ENCODE data around the gene PACSIN1. TPM values are rescaled to one million over a fixed set of nuclear protein-coding genes. Genes with fewer than 3 reads are reported as not detected.

Gene PACSIN1
- total RNA-seq, 5 donors from 2014 or later (not counting 1 experiment from before 2014, with no cell fraction given) = 0.86 to 3.2 (median 2.4) TPM

DNA sequence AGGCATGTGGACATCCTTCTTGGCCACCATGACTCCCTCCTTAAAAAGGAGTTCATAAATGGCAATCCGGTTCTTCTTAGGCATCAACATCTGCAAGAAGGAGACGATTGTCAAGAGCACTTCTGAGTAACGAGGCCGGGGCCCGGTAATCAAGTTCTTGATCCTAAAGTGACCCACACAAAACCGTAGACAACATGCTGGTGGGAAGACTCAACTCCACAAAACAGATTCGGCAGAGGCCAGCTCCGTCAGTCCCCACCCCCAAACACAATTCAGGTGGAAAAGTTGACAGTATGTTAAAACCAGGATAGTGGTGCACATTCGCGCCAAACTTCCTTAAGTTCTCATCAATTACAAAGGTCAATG is 40.8 kb upstream of the PACSIN1 start:
- WGBS (ENCODE audit: insufficient coverage) = 0% methylated on average over 4 of the region's 10 CpGs
- H3K27me3 ChIP-seq (replicated peaks in 1 of 2; ENCODE audit: control insufficient read depth in 2 of 2, extremely low read depth in 1 of 2, insufficient read depth in 2 of 2, low read length in 1 of 2) = no peaks in the 10 kb centered on the region
- H3K27ac ChIP-seq (ENCODE audit: low read length) = peak overlapping the region; percentile 84
- H3K4me1 ChIP-seq (ENCODE audit: control insufficient read depth in 1 of 2, extremely low read depth in 1 of 2, insufficient read depth in 2 of 2, low read length in 2 of 2) = peaks cover 0 to 37% of the 10 kb centered on the region in 2 experiments
- H3K27me3 Mint-ChIP-seq = no peaks in the 10 kb centered on the region
- H3K36me3 Mint-ChIP-seq = peaks cover 33% of the 10 kb centered on the region
- ChIA-PET CTCF (interaction anchor here (0.8 to 2.2 kb wide), 3 partner anchors 10 to 175 kb away, joined by 3 to 10 read pairs (median 9); no protein-coding TSS in a partner anchor), POLR2A (interaction anchor here in 1 of 2 donors (0.7 kb wide), 1 partner anchor 520 kb away, joined by 6 read pairs; no protein-coding TSS in a partner anchor)
- no peak for ATAC-seq (replicated peaks in 1 of 4)
- H3K4me3 ChIP-seq (ENCODE audit: control insufficient read depth in 1 of 2, extremely low read depth in 1 of 2, low read length in 1 of 2) = peak overlapping the region; percentile 91 to 97
- H3K27ac Mint-ChIP-seq = peak overlapping the region; percentile 98
- no peaks in the 10 kb centered on the region for H3K9me3 ChIP-seq
- peaks cover 28 to 41% (median 38%) of the 10 kb centered on the region in 3 donors for H3K4me1 Mint-ChIP-seq
- H3K4me3 Mint-ChIP-seq = peak overlapping the region; percentile 96 to 99 (median 98)
- H3K9me3 Mint-ChIP-seq = no peaks in the 10 kb centered on the region
- DNase-seq = peak in 3 of 35 experiments; percentile 4 to 40 (median 6)
- peaks cover 13 to 43% of the 10 kb centered on the region in 2 donors for H3K36me3 ChIP-seq (ENCODE audit: control insufficient read depth in 2 of 2, extremely low read depth in 1 of 2, insufficient read depth in 1 of 2, low read length in 1 of 2)

DNA sequence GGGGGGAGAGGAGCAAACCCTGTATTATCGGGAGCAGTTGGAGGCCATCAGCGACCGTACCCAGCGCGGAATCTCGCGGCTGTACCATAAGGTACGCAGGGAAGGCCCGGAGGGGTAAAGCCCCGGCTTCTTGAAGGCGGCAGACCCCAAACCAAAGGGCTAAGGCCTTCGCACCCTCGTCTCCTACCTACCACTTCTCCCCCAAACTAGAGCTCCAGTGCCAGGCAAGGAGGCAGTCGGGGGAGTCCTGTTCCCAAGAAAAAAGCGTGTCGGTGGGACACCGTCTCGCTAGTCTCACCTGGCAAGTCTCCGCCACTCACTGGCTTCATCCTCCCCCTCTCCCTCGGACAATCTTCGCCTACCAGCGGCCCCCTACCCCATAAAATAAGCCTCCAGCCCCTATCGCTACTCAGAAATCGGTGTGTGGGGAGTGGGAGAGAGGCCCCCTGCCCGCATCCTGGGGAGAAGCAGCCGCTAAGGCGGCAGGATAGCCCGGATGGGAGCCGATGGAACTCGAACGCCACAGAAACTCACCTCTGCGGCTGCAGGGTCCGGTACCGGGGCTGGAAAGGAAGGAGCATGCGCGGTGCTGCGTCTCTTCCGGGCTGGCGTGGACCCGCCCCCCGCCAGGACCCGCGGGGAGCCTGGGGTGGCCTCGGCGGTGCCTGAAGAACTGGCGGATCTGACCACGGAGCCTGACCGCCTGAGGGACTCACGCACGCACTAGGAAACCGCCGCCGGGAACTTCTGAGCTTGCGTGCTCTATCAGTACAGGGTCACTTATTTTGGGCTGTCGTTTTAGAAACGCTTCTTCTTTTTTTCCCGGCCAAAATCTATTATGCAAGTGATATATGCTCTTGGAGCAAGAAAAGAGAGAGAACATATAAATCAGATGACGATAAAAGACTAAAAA is 40.1 kb upstream of the PACSIN1 start, which contains the start of gene RPS10:
TSS of gene RPS10 (minus strand) at position 572 of the 913 bp plus-strand sequence. CDS start 848 bp downstream, outside the sequence.
- WGBS (ENCODE audit: insufficient coverage) = 0% methylated on average over 36 of the region's 58 CpGs
- CTCF ChIA-PET = interaction anchor here in 1 of 2 donors (0.6 to 2.2 kb wide), 4 partner anchors 11 to 462 kb away, joined by 3 to 10 read pairs (median 4); partner anchors contain the start of gene TAF11

DNA sequence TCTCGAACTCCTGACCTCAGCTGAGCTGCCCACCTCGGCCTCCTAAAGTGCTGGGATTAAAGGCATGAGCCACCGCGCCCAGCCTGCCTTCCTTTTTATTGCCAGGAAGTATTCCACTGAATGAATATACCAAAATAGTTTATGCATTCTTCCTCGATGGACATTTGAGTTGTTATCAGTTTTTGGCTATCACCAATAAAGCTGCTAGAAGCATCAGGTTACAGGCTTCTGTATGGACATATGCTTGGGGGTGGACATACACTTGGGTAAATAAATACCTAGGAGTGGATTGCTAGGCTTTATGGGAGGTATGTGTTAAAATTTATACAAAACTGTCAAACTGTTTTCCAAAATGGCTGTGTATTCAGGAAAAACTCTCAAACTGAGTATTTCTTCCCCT is 30.0 kb upstream of the PACSIN1 start:
- H3K4me3 ChIP-seq (ENCODE audit: control insufficient read depth in 1 of 2, extremely low read depth in 1 of 2, low read length in 1 of 2) = no peak overlapping the region
- H3K4me1 Mint-ChIP-seq = no peaks in the 10 kb centered on the region
- H3K9me3 ChIP-seq = no peaks in the 10 kb centered on the region
- WGBS (ENCODE audit: insufficient coverage) = 35% methylated on average over 2 of the region's 5 CpGs
- POLR2A ChIA-PET = no interaction called here
- H3K27me3 ChIP-seq (replicated peaks in 1 of 2; ENCODE audit: control insufficient read depth in 2 of 2, extremely low read depth in 1 of 2, insufficient read depth in 2 of 2, low read length in 1 of 2) = no peaks in the 10 kb centered on the region
- no peaks in the 10 kb centered on the region for H3K4me1 ChIP-seq (ENCODE audit: control insufficient read depth in 1 of 2, extremely low read depth in 1 of 2, insufficient read depth in 2 of 2, low read length in 2 of 2)
- H3K9me3 Mint-ChIP-seq = no peaks in the 10 kb centered on the region
- H3K36me3 Mint-ChIP-seq = no peaks in the 10 kb centered on the region
- H3K4me3 Mint-ChIP-seq = no peak overlapping the region
- DNase-seq = no peak
- CTCF ChIA-PET = no interaction called here
- no peak overlapping the region for H3K27ac Mint-ChIP-seq
- no peaks in the 10 kb centered on the region for H3K36me3 ChIP-seq (ENCODE audit: control insufficient read depth in 2 of 2, extremely low read depth in 1 of 2, insufficient read depth in 1 of 2, low read length in 1 of 2)
- H3K27me3 Mint-ChIP-seq = no peaks in the 10 kb centered on the region
- H3K27ac ChIP-seq (ENCODE audit: low read length) = no peak overlapping the region
- ATAC-seq (replicated peaks in 1 of 4) = no peak

More for the DNA sequence above, 40.1 kb upstream of the PACSIN1 start, which contains the start of gene RPS10:
- Mint-ChIP-seq H3K27me3 (no peaks in the 10 kb centered on the region), H3K4me1 (peaks cover 28 to 39% (median 38%) of the 10 kb centered on the region in 3 donors), H3K36me3 (peaks cover 33% of the 10 kb centered on the region), H3K9me3 (no peaks in the 10 kb centered on the region), H3K4me3 (peak within 1 kb of the TSS; percentile 96 to 99 (median 98)), H3K27ac (peak within 1 kb of the TSS; percentile 98)
- POLR2A ChIA-PET = interaction anchor here in 1 of 2 donors (0.6 to 0.7 kb wide), 4 partner anchors 30 to 521 kb away, joined by 3 to 6 read pairs (median 4); partner anchors contain the start of gene HMGA1
- H3K36me3 ChIP-seq (ENCODE audit: control insufficient read depth in 2 of 2, extremely low read depth in 1 of 2, insufficient read depth in 1 of 2, low read length in 1 of 2) = peaks cover 13 to 38% of the 10 kb centered on the region in 2 donors
- H3K9me3 ChIP-seq = no peaks in the 10 kb centered on the region
- H3K4me1 ChIP-seq (ENCODE audit: control insufficient read depth in 1 of 2, extremely low read depth in 1 of 2, insufficient read depth in 2 of 2, low read length in 2 of 2) = peaks cover 0 to 37% of the 10 kb centered on the region in 2 experiments
- DNase-seq (peak; percentile 71 to 95 (median 85)), ATAC-seq (replicated peaks in 1 of 4) (peak; percentile 96 to 98 (median 98))
- no peaks in the 10 kb centered on the region for H3K27me3 ChIP-seq (replicated peaks in 1 of 2; ENCODE audit: control insufficient read depth in 2 of 2, extremely low read depth in 1 of 2, insufficient read depth in 2 of 2, low read length in 1 of 2)
- H3K27ac ChIP-seq (ENCODE audit: low read length) = peak within 1 kb of the TSS; percentile 84
- H3K4me3 ChIP-seq (ENCODE audit: control insufficient read depth in 1 of 2, extremely low read depth in 1 of 2, low read length in 1 of 2) = peak within 1 kb of the TSS; percentile 91 to 97

DNA sequence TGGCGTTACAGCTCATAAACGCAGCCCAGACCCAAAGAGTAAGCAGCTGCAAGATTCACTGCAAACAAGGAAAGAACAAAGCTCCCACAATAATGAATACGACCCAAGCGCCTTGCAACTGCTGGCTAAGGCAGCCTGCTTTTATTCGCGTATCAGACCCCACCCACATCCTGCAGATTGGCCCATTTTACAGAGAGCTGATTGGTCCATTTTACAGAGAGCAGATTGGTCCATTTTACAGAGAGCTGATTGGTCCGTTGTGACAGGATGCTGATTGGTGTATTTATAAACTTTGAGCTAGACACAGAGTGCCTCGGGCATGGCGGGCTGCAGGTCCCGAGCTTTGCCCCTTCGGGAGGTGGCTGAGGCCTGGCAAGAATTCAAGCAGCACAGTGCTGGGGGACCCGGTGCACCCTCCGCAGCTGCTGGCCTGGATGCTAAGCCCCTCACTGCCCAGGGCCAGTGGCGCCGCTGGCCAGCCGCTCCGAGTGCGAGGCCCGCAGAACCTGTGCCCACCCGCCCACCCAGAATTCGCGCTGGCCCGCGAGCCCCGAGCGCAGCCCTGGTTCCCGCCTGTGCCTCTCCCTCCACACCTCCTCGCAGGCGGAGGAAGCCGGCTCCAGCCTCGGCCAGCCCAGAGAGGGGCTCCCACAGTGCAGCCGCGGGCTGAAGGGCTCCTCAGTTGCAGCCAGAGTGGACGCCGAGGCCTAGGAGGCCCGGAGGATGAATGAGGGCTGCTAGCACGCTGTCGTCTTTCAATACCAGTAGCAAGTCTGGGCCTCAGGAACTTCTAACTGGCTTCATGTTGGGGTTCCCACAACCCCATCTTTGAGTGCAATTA is 28.9 kb upstream of the PACSIN1 start:
- H3K36me3 Mint-ChIP-seq = no peaks in the 10 kb centered on the region
- Histone ChIP-seq H3K4me3 (ENCODE audit: control insufficient read depth in 1 of 2, extremely low read depth in 1 of 2, low read length in 1 of 2) (no peak overlapping the region), H3K36me3 (ENCODE audit: control insufficient read depth in 2 of 2, extremely low read depth in 1 of 2, insufficient read depth in 1 of 2, low read length in 1 of 2) (no peaks in the 10 kb centered on the region), H3K27ac (ENCODE audit: low read length) (no peak overlapping the region), H3K4me1 (ENCODE audit: control insufficient read depth in 1 of 2, extremely low read depth in 1 of 2, insufficient read depth in 2 of 2, low read length in 2 of 2) (no peaks in the 10 kb centered on the region), H3K9me3 (no peaks in the 10 kb centered on the region), H3K27me3 (replicated peaks in 1 of 2; ENCODE audit: control insufficient read depth in 2 of 2, extremely low read depth in 1 of 2, insufficient read depth in 2 of 2, low read length in 1 of 2) (peaks cover 0 to under 1% of the 10 kb centered on the region in 2 experiments)
- ATAC-seq (replicated peaks in 1 of 4) (no peak), DNase-seq (no peak)
- H3K4me1 Mint-ChIP-seq = no peaks in the 10 kb centered on the region
- H3K27ac Mint-ChIP-seq = no peak overlapping the region
- no peak overlapping the region for H3K4me3 Mint-ChIP-seq
- no peaks in the 10 kb centered on the region for H3K9me3 Mint-ChIP-seq
- CTCF ChIA-PET = no interaction called here
- no peaks in the 10 kb centered on the region for H3K27me3 Mint-ChIP-seq
- 87% methylated on average over 13 of the region's 38 CpGs for WGBS (ENCODE audit: insufficient coverage)
- POLR2A ChIA-PET = no interaction called here

GRCh38 chr6:34437644-34437970 is 28.3 kb upstream of the PACSIN1 start:
- H3K27me3 Mint-ChIP-seq = no peaks in the 10 kb centered on the region
- no peak overlapping the region for H3K27ac Mint-ChIP-seq
- no peaks in the 10 kb centered on the region for H3K9me3 Mint-ChIP-seq
- ChIA-PET CTCF (no interaction called here), POLR2A (interaction anchor here in 1 of 2 donors (0.6 kb wide), 1 partner anchor 9 kb away, joined by 3 read pairs; no protein-coding TSS in a partner anchor)
- H3K27ac ChIP-seq (ENCODE audit: low read length) = no peak overlapping the region
- no peak overlapping the region for H3K4me3 Mint-ChIP-seq
- H3K36me3 ChIP-seq (ENCODE audit: control insufficient read depth in 2 of 2, extremely low read depth in 1 of 2, insufficient read depth in 1 of 2, low read length in 1 of 2) = no peaks in the 10 kb centered on the region
- ATAC-seq (replicated peaks in 1 of 4) (no peak), DNase-seq (no peak)
- no peaks in the 10 kb centered on the region for H3K4me1 ChIP-seq (ENCODE audit: control insufficient read depth in 1 of 2, extremely low read depth in 1 of 2, insufficient read depth in 2 of 2, low read length in 2 of 2)
- no peaks in the 10 kb centered on the region for H3K36me3 Mint-ChIP-seq
- H3K4me3 ChIP-seq (ENCODE audit: control insufficient read depth in 1 of 2, extremely low read depth in 1 of 2, low read length in 1 of 2) = no peak overlapping the region
- peaks cover 0 to 4% of the 10 kb centered on the region in 2 experiments for H3K27me3 ChIP-seq (replicated peaks in 1 of 2; ENCODE audit: control insufficient read depth in 2 of 2, extremely low read depth in 1 of 2, insufficient read depth in 2 of 2, low read length in 1 of 2)
- H3K4me1 Mint-ChIP-seq = no peaks in the 10 kb centered on the region
- no CpG with 5 or more reads among the region's 1 CpG for whole genome bisulfite sequencing (ENCODE audit: insufficient coverage)
- H3K9me3 ChIP-seq = no peaks in the 10 kb centered on the region

- H3K9me3 Mint-ChIP-seq = no peaks in the 10 kb centered on the region
- DNase-seq = no peak
- no peaks in the 10 kb centered on the region for H3K4me1 ChIP-seq (ENCODE audit: control insufficient read depth in 1 of 2, extremely low read depth in 1 of 2, insufficient read depth in 2 of 2, low read length in 2 of 2)
- ChIA-PET CTCF (interaction anchor here in 1 of 2 donors (0.6 kb wide), 1 partner anchor 108 kb away, joined by 3 read pairs; no protein-coding TSS in a partner anchor), POLR2A (no interaction called here)
- no peaks in the 10 kb centered on the region for H3K4me1 Mint-ChIP-seq
- no peak overlapping the region for H3K27ac Mint-ChIP-seq
- 89% methylated on average over 1 of the region's 4 CpGs for WGBS (ENCODE audit: insufficient coverage)
- H3K9me3 ChIP-seq = no peaks in the 10 kb centered on the region
- no peak for ATAC-seq (replicated peaks in 1 of 4)
- H3K36me3 ChIP-seq (ENCODE audit: control insufficient read depth in 2 of 2, extremely low read depth in 1 of 2, insufficient read depth in 1 of 2, low read length in 1 of 2) = no peaks in the 10 kb centered on the region
- H3K27me3 ChIP-seq (replicated peaks in 1 of 2; ENCODE audit: control insufficient read depth in 2 of 2, extremely low read depth in 1 of 2, insufficient read depth in 2 of 2, low read length in 1 of 2) = peaks cover 0 to 4% of the 10 kb centered on the region in 2 experiments
- no peaks in the 10 kb centered on the region for H3K27me3 Mint-ChIP-seq
- H3K4me3 ChIP-seq (ENCODE audit: control insufficient read depth in 1 of 2, extremely low read depth in 1 of 2, low read length in 1 of 2) = no peak overlapping the region
- H3K36me3 Mint-ChIP-seq = no peaks in the 10 kb centered on the region
- H3K27ac ChIP-seq (ENCODE audit: low read length) = no peak overlapping the region
- H3K4me3 Mint-ChIP-seq = no peak overlapping the region
These were observed 27.2 kb upstream of the PACSIN1 start for GRCh38 chr6:34438705-34439104.
